PC-9 (cell line): ENCODE results near the gene BMERB1. TPM values are rescaled to one million over a fixed set of nuclear protein-coding genes. Genes with fewer than 3 reads are reported as not detected.

Experiments used
- BruUV-seq: library from RNA; stranded (reverse); fragments of 400-500 nt; replicated peaks from 2 replicates; lab custom pipeline; 2021; lab: Mats Ljungman, UMichigan
- CTCF ChIA-PET: fragments of 300-600 bp; sonication (Branson Sonifier 250); formaldehyde crosslinking; loops from one replicate; lab custom pipeline; 2022; ENCODE audit warnings: antibody characterized with exemption; lab: Charles Lee
- POLR2A ChIA-PET: fragments of 300-600 bp; sonication (Branson Sonifier 250); formaldehyde crosslinking; loops from one replicate; lab custom pipeline; 2022; ENCODE audit warnings: antibody characterized with exemption; ENCODE audit not compliant: unreplicated experiment; lab: Charles Lee
- DNase-seq, 2 experiments: peaks; one replicate each; pipeline versions ENCODE4 v3.0.0 to v3.0.0-alpha.2; 2015 to 2022; ENCODE audit warnings: mixed read lengths in 1 of 2
- H2AFZ ChIP-seq: fragments of 200-600 bp; sonication (generic); 2 replicates; pipeline ENCODE4 v1.8.1; 2017; ENCODE audit warnings: antibody characterized with exemption
- H3F3A ChIP-seq: fragments of 200-600 bp; sonication (generic); 2 replicates; pipeline ENCODE4 v1.8.1; 2017; ENCODE audit warnings: antibody characterized with exemption, mild to moderate bottlenecking, low read depth; ENCODE audit not compliant: insufficient read depth
- H3K27ac ChIP-seq: fragments of 200-600 bp; sonication (generic); 2 replicates; pipeline ENCODE4 v1.6.1; 2016; ENCODE audit warnings: mixed run types
- H3K27me3 ChIP-seq: fragments of 200-600 bp; sonication (generic); 2 replicates; pipeline ENCODE4 v1.6.1; 2016; ENCODE audit warnings: low read depth, mixed run types; ENCODE audit not compliant: insufficient read depth
- H3K36me3 ChIP-seq: fragments of 200-600 bp; sonication (generic); 2 replicates; pipeline ENCODE4 v1.6.1; 2016; ENCODE audit warnings: low read depth, mixed run types
- H3K4me1 ChIP-seq: fragments of 200-600 bp; sonication (generic); replicated peaks from 2 replicates; pipeline ENCODE4 v1.6.1; 2016; ENCODE audit warnings: mixed run types; ENCODE audit not compliant: insufficient read depth
- H3K4me2 ChIP-seq: fragments of 200-600 bp; sonication (generic); 2 replicates; pipeline ENCODE4 v1.6.1; 2017; ENCODE audit warnings: mixed run types
- H3K4me3 ChIP-seq: fragments of 200-600 bp; sonication (generic); 2 replicates; pipeline ENCODE4 v1.6.1; 2016; ENCODE audit warnings: mixed run types
- H3K79me2 ChIP-seq: fragments of 200-600 bp; sonication (generic); 2 replicates; pipeline ENCODE4 v1.6.1; 2017; ENCODE audit warnings: low read depth, mixed run types
- H3K9me2 ChIP-seq: fragments of 200-600 bp; sonication (generic); 2 replicates; pipeline ENCODE4 v1.8.1; 2017; ENCODE audit warnings: mild to moderate bottlenecking; ENCODE audit not compliant: insufficient read depth
- H3K9me3 ChIP-seq: fragments of 200-600 bp; sonication (generic); 2 replicates; pipeline ENCODE4 v1.8.1; 2016; ENCODE audit warnings: low read depth; ENCODE audit not compliant: insufficient read depth
- H4K20me1 ChIP-seq: fragments of 200-600 bp; sonication (generic); 2 replicates; pipeline ENCODE4 v1.8.1; 2017; ENCODE audit not compliant: insufficient read depth
- CTCF ChIP-seq: fragments of 200-600 bp; sonication (generic); conservative IDR thresholded peaks from 2 replicates; pipeline ENCODE4 v1.6.1; 2017; ENCODE audit warnings: mixed run types, antibody characterized with exemption, mild to moderate bottlenecking, moderate library complexity
- EZH2 ChIP-seq: fragments of 200-600 bp; sonication (generic); IDR thresholded peaks from 2 replicates; pipeline ENCODE4 v1.8.0; 2017; ENCODE audit warnings: antibody characterized with exemption, low read depth
- intact Hi-C: fragments of 100-400 bp; cut with micrococcal nuclease; formaldehyde crosslinking; loops from one replicate; pipeline ENCODE4 v1.10.0; 2022; ENCODE audit not compliant: unreplicated experiment
- total RNA-seq: library from RNA; stranded (reverse); gene quantifications from 2 replicates; pipeline ENCODE4 v1.2.3, GENCODE V29; 2021

BMERB1 gene
- total RNA-seq, 1 experiment from 2014 or later, result 4.3 TPM

GRCh38 chr16:15516609-15517008 lies 82.2 kb downstream of the BMERB1 start:
- ChIA-PET CTCF (interaction anchor here (0.6 kb wide), 1 partner anchor 868 kb away, joined by 3 read pairs; no protein-coding TSS in a partner anchor), POLR2A (no interaction called here)
- H3K27me3 ChIP-seq, result no peaks in the 10 kb centered on the region
- no peaks in the 10 kb centered on the region for H3K79me2 ChIP-seq
- no peaks in the 10 kb centered on the region for H3K9me3 ChIP-seq
- no peaks in the 10 kb centered on the region for H4K20me1 ChIP-seq
- no peak overlapping the region for H3K4me2 ChIP-seq
- DNase-seq, result no peak
- H3K36me3 ChIP-seq, result no peaks in the 10 kb centered on the region
- H3K4me1 ChIP-seq, result no peaks in the 10 kb centered on the region
- H3F3A ChIP-seq, result no peaks in the 10 kb centered on the region
- TF ChIP-seq EZH2 (no peak), CTCF (no peak)
- H2AFZ ChIP-seq, result no peak overlapping the region
- no peak overlapping the region for H3K4me3 ChIP-seq
- intact Hi-C loops, result no loop called here
- no peak overlapping the region for H3K27ac ChIP-seq
- no peaks in the 10 kb centered on the region for H3K9me2 ChIP-seq
- no TSS peak for BruUV-seq

GRCh38 chr16:15517743-15518377 lies 83.5 kb downstream of the BMERB1 start:
- Histone ChIP-seq H3K4me1 (no peaks in the 10 kb centered on the region), H3K79me2 (no peaks in the 10 kb centered on the region), H4K20me1 (no peaks in the 10 kb centered on the region), H3K4me2 (no peak overlapping the region), H3K27me3 (no peaks in the 10 kb centered on the region), H3F3A (no peaks in the 10 kb centered on the region), H3K27ac (no peak overlapping the region), H3K4me3 (no peak overlapping the region), H2AFZ (no peak overlapping the region), H3K9me2 (no peaks in the 10 kb centered on the region), H3K36me3 (no peaks in the 10 kb centered on the region), H3K9me3 (no peaks in the 10 kb centered on the region)
- POLR2A ChIA-PET, result interaction anchor here (0.6 kb wide), 2 partner anchors 36 to 73 kb away, joined by 4 to 5 read pairs; no protein-coding TSS in a partner anchor
- TF ChIP-seq CTCF (no peak), EZH2 (no peak)
- intact Hi-C loops, result no loop called here
- no TSS peak for BruUV-seq
- no peak for DNase-seq
- CTCF ChIA-PET, result interaction anchor here (0.6 kb wide), 1 partner anchor 89 kb away, joined by 6 read pairs; no protein-coding TSS in a partner anchor

- DNase-seq, result no peak
- H3K27me3 ChIP-seq, result no peaks in the 10 kb centered on the region
- no peaks in the 10 kb centered on the region for H3K9me2 ChIP-seq
- no peaks in the 10 kb centered on the region for H4K20me1 ChIP-seq
- no peaks in the 10 kb centered on the region for H3K9me3 ChIP-seq
- H2AFZ ChIP-seq, result no peak overlapping the region
- ChIA-PET CTCF (interaction anchor here (0.6 kb wide), 1 partner anchor 89 kb away, joined by 6 read pairs; no protein-coding TSS in a partner anchor), POLR2A (interaction anchor here (0.6 kb wide), 1 partner anchor 35 kb away, joined by 4 read pairs; no protein-coding TSS in a partner anchor)
- intact Hi-C loops, result no loop called here
- H3K4me2 ChIP-seq, result no peak overlapping the region
- no peak overlapping the region for H3K4me3 ChIP-seq
- no peaks in the 10 kb centered on the region for H3K36me3 ChIP-seq
- no peaks in the 10 kb centered on the region for H3K79me2 ChIP-seq
- H3K27ac ChIP-seq, result no peak overlapping the region
- no TSS peak for BruUV-seq
- H3F3A ChIP-seq, result no peaks in the 10 kb centered on the region
- no peak for TF ChIP-seq EZH2
- no peak for TF ChIP-seq CTCF
- H3K4me1 ChIP-seq, result 0 out of 2 replicates have a peak, but pooled peaks cover 6% of the 10 kb centered on the region
These were observed 84.3 kb downstream of the BMERB1 start for GRCh38 chr16:15518381-15519351.
